ENCODE results near the gene SLCO3A1.

The SLCO3A1 gene

DNA sequence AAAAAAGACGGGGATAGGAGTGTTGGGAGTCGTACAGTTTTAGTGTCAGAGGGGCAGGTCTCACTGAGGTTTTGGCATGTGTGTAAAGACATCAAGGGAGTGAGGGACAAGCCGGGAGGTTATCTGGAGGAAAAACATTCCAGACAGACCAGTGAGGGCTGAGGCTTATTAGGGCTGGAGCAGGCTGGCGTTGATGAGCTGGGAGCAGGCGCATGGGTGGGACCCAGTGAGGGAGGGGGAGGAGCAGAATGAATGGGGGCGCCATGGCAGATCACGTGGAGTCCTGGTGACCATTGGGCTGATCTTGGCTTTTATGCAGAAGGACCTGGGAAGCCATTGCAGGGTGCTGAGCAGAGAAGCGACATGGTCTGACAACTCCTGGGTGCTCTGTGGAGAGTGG, 180.2 kb downstream of the SLCO3A1 start:
- TF ChIP-seq, protein P1, sequence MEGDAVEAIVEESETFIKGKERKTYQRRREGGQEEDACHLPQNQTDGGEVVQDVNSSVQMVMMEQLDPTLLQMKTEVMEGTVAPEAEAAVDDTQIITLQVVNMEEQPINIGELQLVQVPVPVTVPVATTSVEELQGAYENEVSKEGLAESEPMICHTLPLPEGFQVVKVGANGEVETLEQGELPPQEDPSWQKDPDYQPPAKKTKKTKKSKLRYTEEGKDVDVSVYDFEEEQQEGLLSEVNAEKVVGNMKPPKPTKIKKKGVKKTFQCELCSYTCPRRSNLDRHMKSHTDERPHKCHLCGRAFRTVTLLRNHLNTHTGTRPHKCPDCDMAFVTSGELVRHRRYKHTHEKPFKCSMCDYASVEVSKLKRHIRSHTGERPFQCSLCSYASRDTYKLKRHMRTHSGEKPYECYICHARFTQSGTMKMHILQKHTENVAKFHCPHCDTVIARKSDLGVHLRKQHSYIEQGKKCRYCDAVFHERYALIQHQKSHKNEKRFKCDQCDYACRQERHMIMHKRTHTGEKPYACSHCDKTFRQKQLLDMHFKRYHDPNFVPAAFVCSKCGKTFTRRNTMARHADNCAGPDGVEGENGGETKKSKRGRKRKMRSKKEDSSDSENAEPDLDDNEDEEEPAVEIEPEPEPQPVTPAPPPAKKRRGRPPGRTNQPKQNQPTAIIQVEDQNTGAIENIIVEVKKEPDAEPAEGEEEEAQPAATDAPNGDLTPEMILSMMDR (IDR thresholded peaks at IDR 0.05; ENCODE audit: low read depth, low read length) = no peak
- no peak for DNase-seq (ENCODE audit: extremely low read depth, low read depth)

DNA sequence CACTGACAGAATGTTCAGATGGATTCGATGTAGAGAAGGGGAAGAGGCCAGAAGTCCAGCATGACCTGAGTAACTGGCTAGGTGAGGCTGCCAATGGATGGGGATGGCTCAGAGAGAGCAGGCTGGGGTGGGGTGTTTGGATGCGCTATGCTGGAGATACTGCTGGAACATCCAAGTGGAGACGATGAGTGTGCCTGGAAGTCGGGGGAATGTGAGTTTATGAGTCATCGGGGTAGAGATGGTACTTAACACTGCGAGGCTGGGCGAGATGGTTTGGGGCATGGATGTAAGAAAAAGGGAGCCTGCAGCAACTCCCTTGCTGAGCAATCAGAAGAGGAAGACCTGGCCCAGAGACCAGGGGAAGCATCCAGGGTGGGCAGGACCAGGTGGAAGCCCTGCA, 180.7 kb downstream of the SLCO3A1 start:
- no peak for DNase-seq (ENCODE audit: extremely low read depth, low read depth)
- TF ChIP-seq, protein P1 (IDR thresholded peaks at IDR 0.05; ENCODE audit: low read depth, low read length) = no peak

DNA sequence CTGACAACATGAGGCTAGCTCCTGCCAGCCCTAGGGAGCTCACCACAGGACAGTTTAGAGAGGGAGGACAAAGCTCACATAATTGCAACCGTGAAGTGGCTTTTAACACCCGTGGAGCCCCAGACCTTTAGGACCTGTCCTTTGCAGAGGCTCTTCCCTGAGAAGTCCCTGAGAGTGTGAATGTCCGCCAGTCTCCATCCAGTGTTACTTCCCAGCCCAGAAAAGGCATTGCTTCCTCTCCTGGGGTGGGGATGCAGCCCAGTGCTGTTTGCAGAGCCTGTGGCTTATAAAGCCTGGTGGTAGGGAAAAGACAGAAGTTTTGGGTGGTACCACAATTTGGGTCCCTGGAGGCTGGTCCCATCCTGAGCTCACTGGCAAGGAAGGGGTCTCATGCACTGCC, 182.0 kb downstream of the SLCO3A1 start:
- TF ChIP-seq, protein P1 (IDR thresholded peaks at IDR 0.05; ENCODE audit: low read depth, low read length) = no peak
- no peak for DNase-seq (ENCODE audit: extremely low read depth, low read depth)

DNA sequence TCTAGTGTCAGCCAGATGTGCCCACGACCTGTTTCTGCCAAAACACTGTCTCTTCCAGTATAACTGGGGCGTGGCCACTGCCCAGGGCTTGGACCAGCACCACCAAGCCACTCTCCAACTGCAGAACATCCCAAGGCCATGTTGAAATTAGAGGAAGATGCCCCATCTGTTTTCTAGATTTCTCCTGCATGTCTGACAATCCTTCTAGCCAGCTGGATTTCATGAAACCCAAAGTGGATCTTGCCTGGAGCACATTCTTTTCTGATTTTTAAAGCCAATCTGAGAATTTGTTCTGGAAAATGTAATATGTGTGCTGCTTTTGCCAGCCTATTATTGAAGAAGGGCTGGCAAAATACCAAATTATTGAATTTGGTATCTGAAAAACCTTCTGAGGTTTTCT, 182.5 kb downstream of the SLCO3A1 start:
- no peak for DNase-seq (ENCODE audit: extremely low read depth, low read depth)
- TF ChIP-seq, protein P1 (IDR thresholded peaks at IDR 0.05; ENCODE audit: low read depth, low read length) = no peak

DNA sequence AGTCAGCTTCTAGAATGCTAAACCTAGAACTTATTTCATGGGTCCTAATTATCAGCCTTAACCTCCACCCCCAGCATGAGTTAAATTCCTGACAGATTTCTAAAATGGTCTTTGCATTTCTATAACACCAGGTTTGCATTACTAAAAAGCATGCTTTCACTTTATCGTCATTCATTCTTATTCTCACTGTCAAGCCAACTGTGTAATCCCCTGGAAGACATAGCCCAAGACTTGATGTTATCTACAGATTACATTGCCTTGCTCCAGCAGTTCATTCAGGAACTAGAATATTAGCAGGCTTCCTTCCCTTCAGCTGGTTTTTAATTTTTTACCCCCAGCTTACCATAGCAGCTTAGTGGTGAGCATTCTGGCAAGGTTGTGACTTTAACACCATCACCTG, 184.0 kb downstream of the SLCO3A1 start:
- TF ChIP-seq, protein P1 (IDR thresholded peaks at IDR 0.05; ENCODE audit: low read depth, low read length) = no peak
- no peak for DNase-seq (ENCODE audit: extremely low read depth, low read depth)

DNA sequence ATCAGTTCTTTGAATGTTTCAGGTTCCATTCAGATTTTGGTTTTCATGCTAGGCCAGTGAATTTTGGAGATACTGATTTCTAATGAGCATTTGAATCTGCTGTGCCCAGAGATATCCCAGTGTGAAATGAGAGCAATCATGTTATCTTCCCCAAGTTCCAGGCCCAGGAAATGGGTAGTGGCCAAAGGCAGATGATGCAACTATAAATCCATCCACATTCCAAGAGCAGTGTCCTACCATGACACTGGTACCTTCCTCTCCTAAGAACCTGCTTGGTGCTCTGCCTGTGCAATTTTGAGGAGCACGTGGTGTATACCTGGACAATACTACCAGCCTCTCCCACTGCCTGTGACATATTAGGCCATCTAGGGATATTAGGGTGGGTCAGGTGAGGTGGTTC, 186.8 kb downstream of the SLCO3A1 start:
- TF ChIP-seq, protein P1 (IDR thresholded peaks at IDR 0.05; ENCODE audit: low read depth, low read length) = no peak
- no peak for DNase-seq (ENCODE audit: extremely low read depth, low read depth)

DNA sequence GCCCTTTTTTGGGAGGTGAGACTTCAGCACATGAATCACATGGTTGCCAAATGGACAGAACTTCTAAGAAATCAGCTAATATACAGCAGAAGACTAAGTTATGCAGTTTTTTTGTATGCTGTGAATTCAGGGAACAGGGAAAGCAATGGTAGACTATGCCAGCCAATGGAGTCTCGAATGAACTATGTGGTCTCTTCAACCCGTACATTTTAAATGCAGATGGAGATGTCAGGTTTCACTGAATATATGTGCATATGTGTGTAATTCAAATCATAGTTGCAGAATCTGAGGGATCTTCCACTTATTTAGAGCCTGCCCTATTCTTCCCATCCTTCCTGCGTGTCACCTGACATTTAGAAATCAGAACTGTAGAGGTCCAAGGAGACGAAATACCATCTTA, 187.9 kb downstream of the SLCO3A1 start:
- DNase-seq (ENCODE audit: extremely low read depth, low read depth) = no peak
- TF ChIP-seq, protein P1 (IDR thresholded peaks at IDR 0.05; ENCODE audit: low read depth, low read length) = no peak

Data from AG09319 (cell line).